ENCODE results near the gene EPB41L1. TPM values are rescaled to one million over a fixed set of nuclear protein-coding genes. Genes with fewer than 3 reads are reported as not detected.

The EPB41L1 gene
- total RNA-seq, 1 experiment from 2014 or later, result 7.1 TPM

GRCh38 chr20:36106606-36107005 lies 47.9 kb upstream of the EPB41L1 start:
- Histone ChIP-seq H3K4me3 (ENCODE audit: low read depth, low read length, poor library complexity, severe bottlenecking) (no peak overlapping the region), H3K9me3 (ENCODE audit: low read depth, low read length, poor library complexity, severe bottlenecking) (no peaks in the 10 kb centered on the region), H3K4me1 (ENCODE audit: insufficient read depth, low read length, poor library complexity, severe bottlenecking) (no peaks in the 10 kb centered on the region), H3K36me3 (ENCODE audit: insufficient read depth, low read length, poor library complexity, severe bottlenecking) (no peaks in the 10 kb centered on the region), H3K27ac (ENCODE audit: low read depth, low read length, poor library complexity, severe bottlenecking) (no peak overlapping the region), H3K27me3 (replicated peaks; ENCODE audit: insufficient read depth, low read depth, low read length, poor library complexity) (no peaks in the 10 kb centered on the region)
- DNase-seq (ENCODE audit: low spot score), result no peak
- CTCF ChIA-PET, result no interaction called here
- TF ChIP-seq, protein P1, sequence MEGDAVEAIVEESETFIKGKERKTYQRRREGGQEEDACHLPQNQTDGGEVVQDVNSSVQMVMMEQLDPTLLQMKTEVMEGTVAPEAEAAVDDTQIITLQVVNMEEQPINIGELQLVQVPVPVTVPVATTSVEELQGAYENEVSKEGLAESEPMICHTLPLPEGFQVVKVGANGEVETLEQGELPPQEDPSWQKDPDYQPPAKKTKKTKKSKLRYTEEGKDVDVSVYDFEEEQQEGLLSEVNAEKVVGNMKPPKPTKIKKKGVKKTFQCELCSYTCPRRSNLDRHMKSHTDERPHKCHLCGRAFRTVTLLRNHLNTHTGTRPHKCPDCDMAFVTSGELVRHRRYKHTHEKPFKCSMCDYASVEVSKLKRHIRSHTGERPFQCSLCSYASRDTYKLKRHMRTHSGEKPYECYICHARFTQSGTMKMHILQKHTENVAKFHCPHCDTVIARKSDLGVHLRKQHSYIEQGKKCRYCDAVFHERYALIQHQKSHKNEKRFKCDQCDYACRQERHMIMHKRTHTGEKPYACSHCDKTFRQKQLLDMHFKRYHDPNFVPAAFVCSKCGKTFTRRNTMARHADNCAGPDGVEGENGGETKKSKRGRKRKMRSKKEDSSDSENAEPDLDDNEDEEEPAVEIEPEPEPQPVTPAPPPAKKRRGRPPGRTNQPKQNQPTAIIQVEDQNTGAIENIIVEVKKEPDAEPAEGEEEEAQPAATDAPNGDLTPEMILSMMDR (conservative IDR thresholded peaks at IDR 0.05; ENCODE audit: low read depth, low read length), result no peak
- TF ChIP-seq EZH2 (IDR thresholded peaks at IDR 0.05; ENCODE audit: borderline replicate concordance, low read depth, low read length, poor library complexity, severe bottlenecking), result no peak
- intact Hi-C loops (cut with micrococcal nuclease; ENCODE audit: unreplicated experiment), result no loop called here
- no TSS peak for BruUV-seq (replicated peaks)
- POLR2A ChIA-PET (ENCODE audit: low non-redundant PET), result no interaction called here

DNA sequence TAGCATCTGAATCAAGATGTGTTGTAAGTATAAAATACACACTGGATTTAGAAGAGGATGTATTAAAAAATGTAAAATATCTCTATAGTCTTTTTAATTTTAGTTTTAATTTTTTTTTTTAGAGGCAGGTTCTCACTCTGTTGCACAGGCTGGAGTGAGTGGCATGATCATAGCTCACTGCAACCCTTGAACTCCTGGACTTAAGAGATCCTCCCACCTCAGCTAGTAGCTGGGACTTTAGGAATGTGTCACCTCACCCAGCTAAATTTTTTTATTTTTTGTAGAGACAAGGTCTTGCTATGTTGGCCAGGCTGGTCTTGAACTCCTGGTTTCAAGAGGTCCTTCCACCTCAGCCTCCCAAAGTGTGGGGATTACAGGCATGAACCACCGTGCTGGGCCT lies 46.7 kb upstream of the EPB41L1 start:
- BruUV-seq (replicated peaks), result no TSS peak
- intact Hi-C loops (cut with micrococcal nuclease; ENCODE audit: unreplicated experiment), result no loop called here
- ChIA-PET CTCF (no interaction called here), POLR2A (ENCODE audit: low non-redundant PET) (no interaction called here)
- DNase-seq (ENCODE audit: low spot score), result no peak
- Histone ChIP-seq H3K4me1 (ENCODE audit: insufficient read depth, low read length, poor library complexity, severe bottlenecking) (no peaks in the 10 kb centered on the region), H3K4me3 (ENCODE audit: low read depth, low read length, poor library complexity, severe bottlenecking) (no peak overlapping the region), H3K27ac (ENCODE audit: low read depth, low read length, poor library complexity, severe bottlenecking) (no peak overlapping the region), H3K36me3 (ENCODE audit: insufficient read depth, low read length, poor library complexity, severe bottlenecking) (no peaks in the 10 kb centered on the region), H3K27me3 (replicated peaks; ENCODE audit: insufficient read depth, low read depth, low read length, poor library complexity) (no peaks in the 10 kb centered on the region), H3K9me3 (ENCODE audit: low read depth, low read length, poor library complexity, severe bottlenecking) (no peaks in the 10 kb centered on the region)
- TF ChIP-seq, protein P1 (conservative IDR thresholded peaks at IDR 0.05; ENCODE audit: low read depth, low read length), result no peak
- TF ChIP-seq EZH2 (IDR thresholded peaks at IDR 0.05; ENCODE audit: borderline replicate concordance, low read depth, low read length, poor library complexity, severe bottlenecking), result no peak

DNA sequence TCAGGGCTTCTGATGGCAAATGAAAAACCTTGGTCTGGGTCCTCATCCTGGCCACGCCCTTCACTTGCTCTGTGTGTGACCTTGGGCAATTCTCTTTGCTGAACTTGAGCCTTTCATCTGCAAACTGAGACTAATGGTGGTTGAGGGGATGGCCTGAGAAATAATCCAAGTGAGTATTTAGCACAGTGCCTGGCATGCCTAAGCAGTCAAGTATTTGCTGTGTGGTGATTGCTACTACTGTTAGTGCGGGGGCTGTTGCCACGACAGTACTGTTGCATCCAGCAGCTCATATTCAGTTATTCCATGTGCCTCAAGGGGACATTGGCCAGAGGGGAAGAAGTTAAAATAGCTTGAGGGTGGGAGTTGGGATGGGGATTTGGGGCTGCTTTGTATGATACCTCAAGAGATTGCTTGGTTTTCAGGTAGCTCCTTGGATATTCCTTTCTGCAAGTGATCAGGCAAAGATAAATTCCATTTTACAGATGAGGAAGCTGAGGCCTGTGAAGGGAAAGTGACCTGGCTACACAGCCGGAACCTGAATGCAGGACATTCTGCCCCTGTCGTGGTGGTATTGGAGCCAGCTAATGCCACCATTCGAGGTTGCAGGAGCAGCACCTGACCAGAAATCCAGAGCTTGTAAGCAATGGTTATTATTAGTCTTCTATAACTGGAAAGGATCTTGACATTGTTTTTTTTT lies 45.1 kb upstream of the EPB41L1 start:
- Histone ChIP-seq H3K36me3 (ENCODE audit: insufficient read depth, low read length, poor library complexity, severe bottlenecking) (no peaks in the 10 kb centered on the region), H3K27me3 (replicated peaks; ENCODE audit: insufficient read depth, low read depth, low read length, poor library complexity) (no peaks in the 10 kb centered on the region), H3K4me3 (ENCODE audit: low read depth, low read length, poor library complexity, severe bottlenecking) (no peak overlapping the region), H3K27ac (ENCODE audit: low read depth, low read length, poor library complexity, severe bottlenecking) (no peak overlapping the region), H3K9me3 (ENCODE audit: low read depth, low read length, poor library complexity, severe bottlenecking) (no peaks in the 10 kb centered on the region), H3K4me1 (ENCODE audit: insufficient read depth, low read length, poor library complexity, severe bottlenecking) (no peaks in the 10 kb centered on the region)
- intact Hi-C loops (cut with micrococcal nuclease; ENCODE audit: unreplicated experiment), result no loop called here
- POLR2A ChIA-PET (ENCODE audit: low non-redundant PET), result no interaction called here
- no peak for TF ChIP-seq EZH2 (IDR thresholded peaks at IDR 0.05; ENCODE audit: borderline replicate concordance, low read depth, low read length, poor library complexity, severe bottlenecking)
- TF ChIP-seq, protein P1 (conservative IDR thresholded peaks at IDR 0.05; ENCODE audit: low read depth, low read length), result no peak
- CTCF ChIA-PET, result no interaction called here
- BruUV-seq (replicated peaks), result no TSS peak
- no peak for DNase-seq (ENCODE audit: low spot score)
